Sigmoid colon (tissue), 7 donors: Measurements from ENCODE around the gene APOO. TPM values are rescaled to one million over a fixed set of nuclear protein-coding genes. Genes with fewer than 3 reads are reported as not detected.
"Not testable (repeated sequence)": the region's sequence is repeated elsewhere in the genome, so short reads cannot be mapped to it uniquely, and the experiment has no call there.

ENCODE experiments used
- DNase-seq: peaks from one replicate; pipeline ENCODE4 v3.0.0-alpha.2; 2019
- H3K27ac ChIP-seq, 4 donors: fragments of 200-600 bp; sonication (generic); one replicate each; pipeline ENCODE4 v1.5.1; 2016 to 2019; ENCODE audit warnings: mild to moderate bottlenecking in 1 of 4
- H3K27me3 ChIP-seq, 3 donors: fragments of 200-600 bp; sonication (generic); one replicate each; pipeline ENCODE4 v1.5.1; 2019; ENCODE audit warnings: mild to moderate bottlenecking in 1 of 3
- H3K36me3 ChIP-seq, 4 donors: fragments of 200-600 bp; sonication (generic); one replicate each; pipeline ENCODE4 v1.5.1; 2016 to 2019
- H3K4me1 ChIP-seq, 4 donors: fragments of 200-600 bp; sonication (generic); one replicate each; pipeline ENCODE4 v1.5.1; 2017 to 2019
- H3K4me3 ChIP-seq, 4 donors: fragments of 200-600 bp; sonication (generic); one replicate each; pipeline ENCODE4 v1.5.1; 2017 to 2019; ENCODE audit warnings: mild to moderate bottlenecking in 2 of 4, moderate library complexity in 1 of 4
- H3K9me3 ChIP-seq, 4 donors: fragments of 200-600 bp in 3 of 4; sonication (generic) in 3 of 4; one replicate each; pipeline versions ENCODE4 v1.5.1 to v1.6.1; 2013 to 2019
- EP300 ChIP-seq, 4 donors: sonication (generic); formaldehyde crosslinking; IDR thresholded peaks; one replicate each; pipeline ENCODE4 v1.6.1; 2017; ENCODE audit warnings: antibody characterized with exemption in 4 of 4
- POLR2A ChIP-seq, 2 donors: fragments of 450-650 bp; IDR thresholded peaks; one replicate each; pipeline ENCODE4 v1.6.1; 2016; ENCODE audit warnings: antibody characterized with exemption in 2 of 2, mild to moderate bottlenecking in 2 of 2, moderate library complexity in 2 of 2
- POLR2AphosphoS5 ChIP-seq, 4 donors: sonication (generic); formaldehyde crosslinking; IDR thresholded peaks; one replicate each; pipeline ENCODE4 v1.6.1; 2017; ENCODE audit warnings: antibody characterized with exemption in 4 of 4
- WGBS, 2 donors: extraction: QIAGEN DNeasy Blood & Tissue Kit; methylation state at CpG; one replicate each; pipeline ENCODE4 v1.1.7; 2013; 5-methylcytosine and 5-hydroxymethylcytosine counted together
- intact Hi-C: fragments of 100-400 bp; cut with DNase I; formaldehyde crosslinking; loops from one replicate; pipeline ENCODE4 v1.15.1; 2023
- polyA plus RNA-seq, 3 donors: library from polyadenylated mRNA; stranded (reverse); fragments of 200-250 nt; gene quantifications; one replicate each; pipeline ENCODE4 v1.2.3, GENCODE V29; 2013
- total RNA-seq, 4 donors: library from RNA; depleted of rRNA; stranded (reverse); fragments of >200 nt; gene quantifications; one replicate each; pipeline ENCODE4 v1.1.0, GENCODE V29; 2016
- TF ChIP-seq, protein P1 (sequence below), 4 experiments: fragments of 450-650 bp in 3 of 4; fragments of 200-600 bp in 1 of 4; IDR thresholded peaks; one replicate each; pipeline ENCODE4 v1.5.1; 2016 to 2019; ENCODE audit warnings: antibody characterized with exemption in 4 of 4, mild to moderate bottlenecking in 3 of 4, moderate library complexity in 2 of 4
- donor health status: healthy with polysubstance abuse.
- donor health status: Bipolar disorder and iron deficiency.
- donor health status: healthy.

The APOO gene
- total and polyA plus RNA-seq, 7 donors = 6.1 to 27.0 (median 10.2) TPM

DNA sequence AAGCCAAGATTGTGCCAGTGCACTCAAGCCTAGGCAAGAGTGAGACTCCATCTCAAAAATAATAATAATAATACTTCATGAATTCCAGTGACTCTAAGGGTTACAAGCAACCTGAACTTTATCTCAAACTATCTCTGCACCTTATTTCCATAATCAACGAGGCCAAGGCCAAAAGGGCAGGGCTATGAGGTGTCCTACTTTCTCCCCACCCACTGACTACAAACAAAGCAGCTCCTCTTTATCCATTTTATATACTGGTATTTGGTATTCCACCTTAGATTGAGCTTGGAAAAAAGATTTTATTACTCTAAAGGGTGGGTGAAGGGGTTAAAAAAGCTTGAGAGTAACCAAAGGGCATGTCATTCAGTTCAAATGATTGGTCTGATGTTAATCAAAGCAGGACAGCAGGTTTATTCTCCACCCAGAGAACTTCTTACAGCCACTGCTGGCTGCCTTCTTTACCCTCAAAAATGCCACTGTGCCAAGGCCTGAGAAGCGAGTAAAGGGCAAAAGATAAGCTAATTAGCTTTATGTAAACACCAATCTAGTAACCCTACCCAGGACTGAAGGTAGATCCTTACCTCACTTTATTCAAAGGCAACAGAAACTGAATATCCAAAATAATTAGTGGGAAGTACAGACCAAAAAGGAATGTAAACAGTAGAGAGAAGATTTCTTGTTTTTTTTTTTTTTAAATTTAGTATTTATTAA lies 28.2 kb downstream of the APOO start:
- intact Hi-C loops = no loop called here
- WGBS, 2 donors = 17 to 65% methylated on average over 2 of the region's 2 CpGs
- Histone ChIP-seq H3K9me3 (no peaks in the 10 kb centered on the region), H3K4me1 (peaks cover 0 to 13% (median 0%) of the 10 kb centered on the region in 4 donors), H3K27ac (no peak overlapping the region), H3K27me3 (no peaks in the 10 kb centered on the region), H3K36me3 (no peaks in the 10 kb centered on the region), H3K4me3 (no peak overlapping the region)
- TF ChIP-seq POLR2A (IDR thresholded peaks at IDR 0.05) (no peak), EP300 (IDR thresholded peaks at IDR 0.05) (no peak), POLR2AphosphoS5 (IDR thresholded peaks at IDR 0.05) (no peak)
- TF ChIP-seq, protein P1, sequence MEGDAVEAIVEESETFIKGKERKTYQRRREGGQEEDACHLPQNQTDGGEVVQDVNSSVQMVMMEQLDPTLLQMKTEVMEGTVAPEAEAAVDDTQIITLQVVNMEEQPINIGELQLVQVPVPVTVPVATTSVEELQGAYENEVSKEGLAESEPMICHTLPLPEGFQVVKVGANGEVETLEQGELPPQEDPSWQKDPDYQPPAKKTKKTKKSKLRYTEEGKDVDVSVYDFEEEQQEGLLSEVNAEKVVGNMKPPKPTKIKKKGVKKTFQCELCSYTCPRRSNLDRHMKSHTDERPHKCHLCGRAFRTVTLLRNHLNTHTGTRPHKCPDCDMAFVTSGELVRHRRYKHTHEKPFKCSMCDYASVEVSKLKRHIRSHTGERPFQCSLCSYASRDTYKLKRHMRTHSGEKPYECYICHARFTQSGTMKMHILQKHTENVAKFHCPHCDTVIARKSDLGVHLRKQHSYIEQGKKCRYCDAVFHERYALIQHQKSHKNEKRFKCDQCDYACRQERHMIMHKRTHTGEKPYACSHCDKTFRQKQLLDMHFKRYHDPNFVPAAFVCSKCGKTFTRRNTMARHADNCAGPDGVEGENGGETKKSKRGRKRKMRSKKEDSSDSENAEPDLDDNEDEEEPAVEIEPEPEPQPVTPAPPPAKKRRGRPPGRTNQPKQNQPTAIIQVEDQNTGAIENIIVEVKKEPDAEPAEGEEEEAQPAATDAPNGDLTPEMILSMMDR (IDR thresholded peaks at IDR 0.05) = no peak
- no peak for DNase-seq

DNA sequence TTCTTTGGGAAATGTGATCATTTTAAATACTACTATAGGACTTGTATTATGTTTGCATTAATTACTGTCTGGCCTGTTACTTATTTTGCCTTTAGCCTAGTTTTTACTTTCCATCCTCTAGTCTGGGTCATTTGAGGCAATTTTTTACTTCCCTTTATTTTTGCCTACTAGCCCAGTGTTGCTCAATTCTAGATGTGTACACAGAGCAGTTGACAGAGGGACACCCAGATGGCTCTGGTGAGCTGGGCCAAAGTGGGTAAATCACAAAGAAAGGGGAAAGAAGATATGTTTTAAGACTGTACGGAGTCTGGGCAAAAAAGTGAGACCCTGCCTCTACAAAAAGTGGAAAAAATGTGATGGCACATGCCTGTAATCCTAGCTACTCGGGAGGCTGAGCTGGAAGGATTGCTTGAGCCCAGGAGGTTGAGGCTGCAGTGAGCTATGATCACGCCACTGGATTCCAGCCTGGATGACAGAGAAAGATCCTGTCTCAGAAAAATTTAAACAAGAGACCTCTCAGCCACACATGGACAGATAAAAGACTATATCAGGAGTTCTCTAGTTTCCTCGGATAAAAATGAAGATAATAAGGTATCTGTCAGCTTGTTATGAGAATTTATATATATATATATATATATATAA lies 35.7 kb downstream of the APOO start:
- Histone ChIP-seq H3K36me3 (no peaks in the 10 kb centered on the region), H3K9me3 (no peaks in the 10 kb centered on the region), H3K4me1 (no peaks in the 10 kb centered on the region), H3K27me3 (no peaks in the 10 kb centered on the region), H3K27ac (no peak overlapping the region), H3K4me3 (no peak overlapping the region)
- TF ChIP-seq POLR2A (IDR thresholded peaks at IDR 0.05) = no peak
- TF ChIP-seq, protein P1 (IDR thresholded peaks at IDR 0.05) = no peak
- no peak for TF ChIP-seq EP300 (IDR thresholded peaks at IDR 0.05)
- TF ChIP-seq POLR2AphosphoS5 (IDR thresholded peaks at IDR 0.05) = no peak
- DNase-seq = no peak
- WGBS, 2 donors = 86 to 91% methylated on average over 4 of the region's 4 CpGs
- intact Hi-C loops = no loop called here

DNA sequence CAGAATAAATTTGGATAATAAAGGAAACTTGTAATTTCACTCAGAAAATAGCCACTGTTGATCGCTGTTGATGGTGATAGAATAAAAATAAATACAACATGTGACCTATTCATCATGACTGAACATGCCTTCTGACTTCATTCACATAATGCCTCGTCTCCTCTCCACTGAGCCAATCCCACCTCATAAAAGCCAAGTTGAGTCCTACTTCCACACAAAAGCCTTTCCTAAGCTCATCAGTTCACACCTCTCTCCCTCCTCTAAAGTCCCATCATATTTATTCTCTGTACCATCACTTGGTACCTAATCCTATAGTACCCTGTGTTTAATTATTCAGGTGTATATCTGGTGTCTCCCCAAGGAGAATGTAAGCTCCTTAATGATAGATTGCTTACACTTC lies 37.7 kb downstream of the APOO start:
- WGBS, 2 donors = 92 to 95% methylated on average over 2 of the region's 2 CpGs
- H3K9me3 ChIP-seq = no peaks in the 10 kb centered on the region
- TF ChIP-seq EP300 (IDR thresholded peaks at IDR 0.05) (no peak), POLR2A (IDR thresholded peaks at IDR 0.05) (no peak), POLR2AphosphoS5 (IDR thresholded peaks at IDR 0.05) (no peak)
- TF ChIP-seq, protein P1 (IDR thresholded peaks at IDR 0.05) = no peak
- no peak overlapping the region for H3K27ac ChIP-seq
- H3K27me3 ChIP-seq = no peaks in the 10 kb centered on the region
- intact Hi-C loops = no loop called here
- H3K4me1 ChIP-seq = no peaks in the 10 kb centered on the region
- H3K36me3 ChIP-seq = no peaks in the 10 kb centered on the region
- no peak for DNase-seq
- H3K4me3 ChIP-seq = no peak overlapping the region

DNA sequence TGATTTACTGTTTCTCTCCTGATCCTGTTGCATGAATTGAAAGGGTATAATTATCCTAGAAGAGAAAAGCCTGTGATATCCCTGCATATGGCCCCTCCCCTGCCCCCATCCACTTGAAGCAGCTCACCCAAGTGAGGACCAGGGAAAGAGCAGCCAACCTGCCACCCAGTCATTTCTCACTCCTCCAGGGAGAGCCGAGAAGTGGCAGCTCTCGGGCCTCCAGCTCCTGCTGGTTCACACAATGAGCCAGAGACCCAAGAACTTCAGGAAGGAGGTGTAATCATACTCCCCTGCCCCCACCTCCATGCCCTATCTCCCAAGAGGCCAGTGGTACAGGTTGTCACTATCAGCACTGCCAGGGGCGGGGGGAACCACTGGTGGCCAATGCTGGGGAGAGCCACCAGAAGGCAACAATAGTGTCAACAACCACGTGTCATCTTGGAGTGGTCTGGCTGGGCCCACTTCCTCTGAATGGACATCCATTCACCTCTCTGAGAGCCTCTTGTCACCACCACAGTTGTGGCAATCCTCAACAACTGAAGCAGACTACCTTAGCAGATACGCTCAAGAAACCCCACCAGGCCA lies 42.9 kb downstream of the APOO start:
- Histone ChIP-seq H3K27ac (no peak overlapping the region), H3K27me3 (no peaks in the 10 kb centered on the region), H3K36me3 (no peaks in the 10 kb centered on the region), H3K9me3 (no peaks in the 10 kb centered on the region), H3K4me3 (no peak overlapping the region), H3K4me1 (no peaks in the 10 kb centered on the region)
- intact Hi-C loops = no loop called here
- no peak for DNase-seq
- 93 to 94% methylated on average over 5 of the region's 5 CpGs for WGBS, 2 donors
- no peak for TF ChIP-seq EP300 (IDR thresholded peaks at IDR 0.05)
- TF ChIP-seq, protein P1 (IDR thresholded peaks at IDR 0.05) = no peak

DNA sequence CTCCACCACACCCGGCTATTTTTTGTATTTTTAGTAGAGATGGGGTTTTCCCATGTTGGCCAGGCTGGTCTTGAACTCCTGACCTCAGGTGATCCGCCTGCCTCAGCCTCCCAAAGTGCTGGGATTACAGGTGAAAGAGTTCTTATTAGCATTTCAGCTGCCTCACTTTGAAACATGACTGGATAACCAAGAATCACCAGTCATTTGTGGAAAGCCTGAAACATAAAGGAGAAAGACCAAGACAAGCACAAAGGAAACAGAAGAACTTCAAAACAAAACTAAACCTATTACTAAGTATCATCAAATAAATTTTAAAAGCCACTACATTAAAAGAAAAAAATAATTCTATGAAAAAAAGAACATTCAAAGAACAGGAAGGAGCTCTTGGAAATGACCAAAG lies 45.8 kb downstream of the APOO start:
- H3K36me3 ChIP-seq, H3K4me3 ChIP-seq, H3K4me1 ChIP-seq, H3K9me3 ChIP-seq, DNase-seq, intact Hi-C loops, H3K27me3 ChIP-seq, H3K27ac ChIP-seq: not testable (repeated sequence)
- WGBS, 2 donors = 69 to 88% methylated on average over 2 of the region's 2 CpGs
